CD14-positive monocyte (primary cell): ENCODE measurements around the gene HIF3A. TPM values are rescaled to one million over a fixed set of nuclear protein-coding genes. Genes with fewer than 3 reads are reported as not detected.
"Not testable (repeated sequence)": the region's sequence is repeated elsewhere in the genome, so short reads cannot be mapped to it uniquely, and the experiment has no call there.

Source experiments
- DNase-seq, 3 donors: peaks; one replicate each; pipeline ENCODE4 v3.0.0-alpha.2; 2011 to 2022
- H2AFZ ChIP-seq: 2 replicates; pipeline ENCODE4 v1.6.0; 2012; ENCODE audit warnings: mild to moderate bottlenecking, low read depth, low read length, inconsistent platforms; ENCODE audit not compliant: insufficient read depth, poor library complexity, severe bottlenecking
- H3K27ac ChIP-seq, 2 donors: 1 replicate in 1 of 2; 2 replicates in 1 of 2; pipeline ENCODE4 v1.5.1; 2012 to 2013; ENCODE audit warnings: low read length in 2 of 2, control low read depth in 1 of 2, inconsistent platforms in 1 of 2, low read depth in 1 of 2, mild to moderate bottlenecking in 1 of 2
- H3K27me3 ChIP-seq, 2 donors: one replicate each; pipeline versions ENCODE4 v1.6.0 to v1.6.1; 2011 to 2013; ENCODE audit warnings: low read length in 2 of 2; ENCODE audit not compliant: control insufficient read depth in 2 of 2, insufficient read depth in 2 of 2
- H3K36me3 ChIP-seq, 2 donors: replicated peaks in 1 of 2; 1 replicate in 1 of 2; 2 replicates in 1 of 2; pipeline versions ENCODE4 v1.5.1 to v1.6.1; 2012 to 2013; ENCODE audit warnings: low read length in 2 of 2, control low read depth in 1 of 2, inconsistent platforms in 1 of 2, mild to moderate bottlenecking in 1 of 2; ENCODE audit not compliant: insufficient read depth in 2 of 2, control insufficient read depth in 1 of 2
- H3K4me1 ChIP-seq, 2 donors: 1 replicate in 1 of 2; 2 replicates in 1 of 2; pipeline versions ENCODE4 v1.5.1 to v1.6.1; 2012 to 2013; ENCODE audit warnings: low read length in 2 of 2, control low read depth in 1 of 2, inconsistent platforms in 1 of 2, mild to moderate bottlenecking in 1 of 2, moderate library complexity in 1 of 2; ENCODE audit not compliant: insufficient read depth in 2 of 2, control insufficient read depth in 1 of 2
- H3K4me2 ChIP-seq: replicated peaks from 2 replicates; pipeline ENCODE3; 2012; ENCODE audit warnings: low read length, moderate library complexity, mild to moderate bottlenecking; ENCODE audit not compliant: poor library complexity, severe bottlenecking; ENCODE audit errors: extremely low read depth
- H3K4me3 ChIP-seq, 3 experiments: fragments of 200-600 bp in 1 of 3; sonication (generic) in 1 of 3; replicated peaks in 1 of 3; 1 replicate in 2 of 3; 2 replicates in 1 of 3; pipeline ENCODE4 v1.5.1; 2011 to 2013; ENCODE audit warnings: low read length in 3 of 3, mild to moderate bottlenecking in 3 of 3, control low read depth in 2 of 3, low read depth in 2 of 3, inconsistent platforms in 1 of 3, moderate library complexity in 1 of 3
- H3K79me2 ChIP-seq: 2 replicates; pipeline ENCODE4 v1.6.0; 2012; ENCODE audit warnings: mild to moderate bottlenecking, control low read depth, inconsistent platforms, low read length, moderate library complexity; ENCODE audit not compliant: insufficient read depth
- H3K9ac ChIP-seq: 2 replicates; pipeline ENCODE4 v1.6.0; 2017; ENCODE audit warnings: low read length, mild to moderate bottlenecking; ENCODE audit not compliant: insufficient read depth, poor library complexity, severe bottlenecking
- H3K9me3 ChIP-seq, 2 donors: replicated peaks in 1 of 2; 1 replicate in 1 of 2; 2 replicates in 1 of 2; pipeline versions ENCODE4 v1.5.1 to v1.6.1; 2012 to 2013; ENCODE audit warnings: low read length in 2 of 2, control low read depth in 1 of 2; ENCODE audit not compliant: control insufficient read depth in 1 of 2, insufficient read depth in 1 of 2
- H4K20me1 ChIP-seq: 2 replicates; pipeline ENCODE4 v1.6.0; 2012; ENCODE audit warnings: mild to moderate bottlenecking, low read length, control low read depth, moderate library complexity; ENCODE audit not compliant: insufficient read depth
- H3K27ac Mint-ChIP-seq, 7 donors: one replicate each; pipeline ENCODE4 v1.8.0; 2020; ENCODE audit warnings: mild to moderate bottlenecking in 7 of 7, mixed read lengths in 7 of 7, moderate library complexity in 6 of 7, inconsistent platforms in 2 of 7
- H3K27me3 Mint-ChIP-seq, 3 donors: one replicate each; pipeline ENCODE4 v1.8.0; 2021 to 2022; ENCODE audit warnings: low read depth in 3 of 3, mild to moderate bottlenecking in 3 of 3, mixed read lengths in 3 of 3, moderate library complexity in 3 of 3, inconsistent platforms in 1 of 3
- H3K36me3 Mint-ChIP-seq, 2 donors: one replicate each; pipeline ENCODE4 v1.8.0; 2020; ENCODE audit warnings: mixed read lengths in 2 of 2, inconsistent platforms in 1 of 2, mild to moderate bottlenecking in 1 of 2
- H3K4me1 Mint-ChIP-seq: one replicate; pipeline ENCODE4 v1.8.0; 2020; ENCODE audit warnings: mild to moderate bottlenecking, mixed read lengths
- H3K4me3 Mint-ChIP-seq, 2 donors: one replicate each; pipeline ENCODE4 v1.8.0; 2020; ENCODE audit warnings: mild to moderate bottlenecking in 2 of 2, mixed read lengths in 2 of 2, moderate library complexity in 1 of 2
- H3K9me3 Mint-ChIP-seq, 7 donors: one replicate each; pipeline ENCODE4 v1.8.0; 2020 to 2022; ENCODE audit warnings: mixed read lengths in 7 of 7, mild to moderate bottlenecking in 6 of 7, moderate library complexity in 6 of 7, inconsistent platforms in 2 of 7
- WGBS: methylation state at CpG from one replicate; pipeline ENCODE4 v1.1.5; 2013; ENCODE audit warnings: missing lambda C conversion rate; ENCODE audit not compliant: insufficient coverage; 5-methylcytosine and 5-hydroxymethylcytosine counted together
- intact Hi-C, 2 donors: fragments of 100-400 bp; cut with micrococcal nuclease; formaldehyde crosslinking; loops; one replicate each; pipeline versions ENCODE4 v1.15.0 to v1.15.1; 2023
- polyA plus RNA-seq, 3 donors: library from polyadenylated mRNA; depleted of rRNA in 1 of 3; unstranded in 2 of 3; stranded (reverse) in 1 of 3; fragments of 300-500 nt in 2 of 3; fragments of >200 nt in 1 of 3; fragmentation: Illumina TruSeq in 2 of 3; gene quantifications; 1 replicate in 2 of 3; 2 replicates in 1 of 3; pipeline ENCODE4 v1.2.3, GENCODE V29; 2012 to 2021
- TF ChIP-seq, protein P1 (sequence below): fragments of 200-600 bp; IDR thresholded peaks from one replicate; pipeline ENCODE4 v1.8.0; 2022; ENCODE audit warnings: antibody characterized with exemption, mild to moderate bottlenecking

HIF3A gene
- polyA plus RNA-seq, 3 donors = not detected

DNA sequence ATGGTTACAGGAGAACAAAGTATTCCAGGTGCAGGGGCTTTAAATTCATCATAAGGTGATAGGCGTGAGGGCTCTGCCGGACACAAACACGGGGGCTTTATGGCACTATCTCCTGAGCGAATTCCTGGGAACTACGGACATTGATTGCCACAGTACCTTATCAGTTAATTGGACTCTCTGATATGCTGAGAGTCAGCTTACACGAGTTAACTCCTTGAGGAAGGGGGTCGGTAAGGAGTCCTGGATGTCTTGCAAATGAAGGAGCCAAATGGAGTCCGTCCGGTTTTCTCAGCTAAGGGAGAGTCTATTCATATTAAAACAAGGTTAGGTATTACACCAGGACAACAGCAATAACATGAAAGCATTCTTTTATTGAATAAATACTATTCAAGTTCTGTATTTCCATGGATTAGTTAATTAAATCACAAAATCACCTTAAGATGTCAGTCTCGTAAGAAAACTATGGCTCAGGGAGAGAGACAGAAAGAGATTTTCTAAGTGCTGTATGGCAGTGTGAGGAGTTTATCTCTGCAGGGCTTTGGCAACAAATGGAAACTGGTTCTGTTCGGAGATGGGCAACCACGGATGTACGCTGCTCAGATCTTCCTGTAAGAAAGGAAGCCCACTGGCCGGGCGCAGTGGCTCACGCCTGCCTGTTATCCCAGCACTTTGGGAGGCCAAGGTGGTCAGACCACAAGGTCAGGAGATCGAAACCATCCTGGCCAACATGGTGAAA is 26.2 kb upstream of the HIF3A start:
- Mint-ChIP-seq H3K27me3 (peaks cover 42 to 50% (median 44%) of the 10 kb centered on the region in 3 donors), H3K4me1 (no peaks in the 10 kb centered on the region), H3K4me3 (peak overlapping the region in 1 of 2 donors; percentile 6), H3K9me3 (peaks cover 0 to 2% (median 0%) of the 10 kb centered on the region in 7 donors), H3K27ac (no peak overlapping the region), H3K36me3 (no peaks in the 10 kb centered on the region)
- H3K4me1 ChIP-seq = no peaks in the 10 kb centered on the region
- TF ChIP-seq, protein P1, sequence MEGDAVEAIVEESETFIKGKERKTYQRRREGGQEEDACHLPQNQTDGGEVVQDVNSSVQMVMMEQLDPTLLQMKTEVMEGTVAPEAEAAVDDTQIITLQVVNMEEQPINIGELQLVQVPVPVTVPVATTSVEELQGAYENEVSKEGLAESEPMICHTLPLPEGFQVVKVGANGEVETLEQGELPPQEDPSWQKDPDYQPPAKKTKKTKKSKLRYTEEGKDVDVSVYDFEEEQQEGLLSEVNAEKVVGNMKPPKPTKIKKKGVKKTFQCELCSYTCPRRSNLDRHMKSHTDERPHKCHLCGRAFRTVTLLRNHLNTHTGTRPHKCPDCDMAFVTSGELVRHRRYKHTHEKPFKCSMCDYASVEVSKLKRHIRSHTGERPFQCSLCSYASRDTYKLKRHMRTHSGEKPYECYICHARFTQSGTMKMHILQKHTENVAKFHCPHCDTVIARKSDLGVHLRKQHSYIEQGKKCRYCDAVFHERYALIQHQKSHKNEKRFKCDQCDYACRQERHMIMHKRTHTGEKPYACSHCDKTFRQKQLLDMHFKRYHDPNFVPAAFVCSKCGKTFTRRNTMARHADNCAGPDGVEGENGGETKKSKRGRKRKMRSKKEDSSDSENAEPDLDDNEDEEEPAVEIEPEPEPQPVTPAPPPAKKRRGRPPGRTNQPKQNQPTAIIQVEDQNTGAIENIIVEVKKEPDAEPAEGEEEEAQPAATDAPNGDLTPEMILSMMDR = no peak
- H3K36me3 ChIP-seq = no peaks in the 10 kb centered on the region
- no peak overlapping the region for H3K27ac ChIP-seq
- DNase-seq = no peak
- H3K9me3 ChIP-seq = no peaks in the 10 kb centered on the region
- no peak overlapping the region for H2AFZ ChIP-seq
- H3K9ac ChIP-seq = no peak overlapping the region
- H3K4me2 ChIP-seq = no peak overlapping the region
- intact Hi-C loops = no loop called here
- H3K79me2 ChIP-seq = no peaks in the 10 kb centered on the region
- H3K27me3 ChIP-seq = peaks cover 15 to 24% of the 10 kb centered on the region in 2 donors
- no peaks in the 10 kb centered on the region for H4K20me1 ChIP-seq
- 28% methylated on average over 12 of the region's 17 CpGs for WGBS
- H3K4me3 ChIP-seq = no peak overlapping the region

DNA sequence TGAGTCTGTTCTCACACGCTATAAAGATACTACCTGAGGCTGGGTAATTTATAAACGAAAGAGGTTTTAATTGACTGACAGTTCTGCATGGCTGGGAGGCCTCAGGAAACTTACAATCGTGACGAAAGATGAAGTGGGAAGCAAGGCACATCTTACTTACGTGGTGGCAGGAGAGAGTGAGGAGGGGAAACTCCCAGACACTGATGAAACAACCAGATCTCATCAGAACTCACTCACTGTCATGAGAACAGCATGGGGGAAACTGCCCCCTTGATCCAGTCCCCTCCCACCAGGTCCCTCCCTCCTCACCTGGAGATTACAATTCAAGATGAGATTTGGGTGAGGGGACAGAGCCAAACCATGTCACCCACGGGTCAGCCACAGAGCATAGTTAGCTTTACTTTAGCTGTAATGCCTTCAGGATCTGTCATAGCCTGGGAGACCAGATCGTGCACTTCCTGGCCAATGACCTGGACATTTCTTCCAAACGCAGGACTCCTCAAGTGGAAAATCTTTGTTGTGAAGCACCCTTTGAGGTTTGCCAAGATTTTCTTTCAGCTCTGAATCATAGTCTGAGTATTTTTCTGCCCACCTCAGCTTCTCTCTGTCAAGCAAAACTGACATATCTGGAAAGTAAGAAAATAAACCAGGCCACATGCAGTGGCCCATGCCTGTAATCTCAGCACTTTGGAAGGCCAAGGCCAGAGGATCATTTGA is 25.2 kb upstream of the HIF3A start:
- no peak overlapping the region for H3K4me2 ChIP-seq
- peaks cover 15 to 24% of the 10 kb centered on the region in 2 donors for H3K27me3 ChIP-seq
- no peaks in the 10 kb centered on the region for H3K36me3 ChIP-seq
- intact Hi-C loops = no loop called here
- TF ChIP-seq, protein P1 = no peak
- Mint-ChIP-seq H3K4me3 (no peak overlapping the region), H3K36me3 (no peaks in the 10 kb centered on the region), H3K9me3 (peaks cover 0 to 2% (median 0%) of the 10 kb centered on the region in 7 donors), H3K27me3 (peaks cover 40 to 45% (median 42%) of the 10 kb centered on the region in 3 donors), H3K27ac (no peak overlapping the region), H3K4me1 (no peaks in the 10 kb centered on the region)
- no peak overlapping the region for H3K4me3 ChIP-seq
- H3K4me1 ChIP-seq = no peaks in the 10 kb centered on the region
- no peaks in the 10 kb centered on the region for H3K79me2 ChIP-seq
- no peaks in the 10 kb centered on the region for H3K9me3 ChIP-seq
- no peak overlapping the region for H2AFZ ChIP-seq
- no peak overlapping the region for H3K9ac ChIP-seq
- DNase-seq = peak in 1 of 3 donors; percentile 19
- no peaks in the 10 kb centered on the region for H4K20me1 ChIP-seq
- no peak overlapping the region for H3K27ac ChIP-seq
- WGBS = 63% methylated on average over 5 of the region's 8 CpGs

GRCh38 chr19:46273931-46274330 is 22.9 kb upstream of the HIF3A start:
- H3K27ac ChIP-seq, H3K9ac ChIP-seq, H3K9me3 Mint-ChIP-seq, H3K79me2 ChIP-seq, H3K27ac Mint-ChIP-seq, H3K4me3 Mint-ChIP-seq, H3K36me3 Mint-ChIP-seq, H3K9me3 ChIP-seq, H3K4me2 ChIP-seq, H2AFZ ChIP-seq, H3K36me3 ChIP-seq, H4K20me1 ChIP-seq, H3K4me1 Mint-ChIP-seq, intact Hi-C loops, DNase-seq, H3K4me3 ChIP-seq, H3K4me1 ChIP-seq: not testable (repeated sequence)
- peaks cover 34 to 49% (median 45%) of the 10 kb centered on the region in 3 donors for H3K27me3 Mint-ChIP-seq
- WGBS = 93% methylated on average over 6 of the region's 6 CpGs
- peaks cover 15 to 24% of the 10 kb centered on the region in 2 donors for H3K27me3 ChIP-seq
